ENCODE results near the gene SPSB1. TPM values are rescaled to one million over a fixed set of nuclear protein-coding genes. Genes with fewer than 3 reads are reported as not detected.
A peak's percentile ranks its signal among the peaks of the same experiment; 100 is the strongest.

Gene SPSB1
- total RNA-seq, 3 donors from 2014 or later (not counting 1 experiment from before 2014, with no cell fraction given) = 0.82 to 3.0 (median 1.5) TPM

GRCh38 chr1:9314711-9315379 is 22.2 kb downstream of the SPSB1 start:
- no peak overlapping the region for H3K4me3 Mint-ChIP-seq
- no peaks in the 10 kb centered on the region for H3K36me3 ChIP-seq (ENCODE audit: control insufficient read depth, insufficient read depth, low read length)
- H3K4me1 ChIP-seq (ENCODE audit: control insufficient read depth, insufficient read depth, low read length) = peaks cover 5% of the 10 kb centered on the region
- no peaks in the 10 kb centered on the region for H3K9me3 Mint-ChIP-seq
- peaks cover 0 to 5% of the 10 kb centered on the region in 2 donors for H3K4me1 Mint-ChIP-seq
- no peaks in the 10 kb centered on the region for H3K9me3 ChIP-seq (ENCODE audit: control insufficient read depth, insufficient read depth, low read length)
- intact Hi-C loops (cut with micrococcal nuclease) = no loop called here
- no peak for TF ChIP-seq CTCF (IDR thresholded peaks at IDR 0.05)
- ATAC-seq (no peak), DNase-seq (no peak)
- H3K27ac Mint-ChIP-seq = no peak overlapping the region
- H3K36me3 Mint-ChIP-seq = no peaks in the 10 kb centered on the region
- H3K27me3 ChIP-seq (ENCODE audit: control insufficient read depth, insufficient read depth, low read length) = no peaks in the 10 kb centered on the region
- 82% methylated on average over 11 of the region's 11 CpGs for WGBS (ENCODE audit: insufficient coverage)
- no peak overlapping the region for H3K27ac ChIP-seq (ENCODE audit: low read length)
- no peak overlapping the region for H3K4me3 ChIP-seq (ENCODE audit: low read length)
- H3K27me3 Mint-ChIP-seq (ENCODE audit: low read depth in 2 of 2) = no peaks in the 10 kb centered on the region

GRCh38 chr1:9315411-9316079 is 22.9 kb downstream of the SPSB1 start:
- ATAC-seq = no peak

GRCh38 chr1:9316080-9316444 is 23.4 kb downstream of the SPSB1 start:
- intact Hi-C loops (cut with micrococcal nuclease) = no loop called here
- Mint-ChIP-seq H3K4me1 (peaks cover 0 to 5% of the 10 kb centered on the region in 2 donors), H3K36me3 (no peaks in the 10 kb centered on the region), H3K9me3 (no peaks in the 10 kb centered on the region), H3K27me3 (ENCODE audit: low read depth in 2 of 2) (no peaks in the 10 kb centered on the region), H3K4me3 (no peak overlapping the region), H3K27ac (no peak overlapping the region)
- DNase-seq = no peak
- Histone ChIP-seq H3K4me3 (ENCODE audit: low read length) (no peak overlapping the region), H3K27ac (ENCODE audit: low read length) (no peak overlapping the region), H3K4me1 (ENCODE audit: control insufficient read depth, insufficient read depth, low read length) (peaks cover 5% of the 10 kb centered on the region), H3K9me3 (ENCODE audit: control insufficient read depth, insufficient read depth, low read length) (no peaks in the 10 kb centered on the region), H3K27me3 (ENCODE audit: control insufficient read depth, insufficient read depth, low read length) (no peaks in the 10 kb centered on the region), H3K36me3 (ENCODE audit: control insufficient read depth, insufficient read depth, low read length) (no peaks in the 10 kb centered on the region)
- no peak for ATAC-seq
- TF ChIP-seq CTCF (IDR thresholded peaks at IDR 0.05) = no peak
- 61% methylated on average over 7 of the region's 7 CpGs for WGBS (ENCODE audit: insufficient coverage)

More at GRCh38 chr1:9315411-9316079, 22.9 kb downstream of the SPSB1 start:
- Histone ChIP-seq H3K36me3 (ENCODE audit: control insufficient read depth, insufficient read depth, low read length) (no peaks in the 10 kb centered on the region), H3K27me3 (ENCODE audit: control insufficient read depth, insufficient read depth, low read length) (no peaks in the 10 kb centered on the region), H3K4me3 (ENCODE audit: low read length) (no peak overlapping the region), H3K4me1 (ENCODE audit: control insufficient read depth, insufficient read depth, low read length) (peaks cover 5% of the 10 kb centered on the region), H3K9me3 (ENCODE audit: control insufficient read depth, insufficient read depth, low read length) (no peaks in the 10 kb centered on the region), H3K27ac (ENCODE audit: low read length) (no peak overlapping the region)
- peak in 1 of 2 donors; percentile 23 for DNase-seq
- Mint-ChIP-seq H3K27ac (no peak overlapping the region), H3K4me3 (no peak overlapping the region), H3K9me3 (no peaks in the 10 kb centered on the region), H3K4me1 (peaks cover 0 to 5% of the 10 kb centered on the region in 2 donors), H3K27me3 (ENCODE audit: low read depth in 2 of 2) (no peaks in the 10 kb centered on the region), H3K36me3 (no peaks in the 10 kb centered on the region)
- WGBS (ENCODE audit: insufficient coverage) = 45% methylated on average over 19 of the region's 20 CpGs
- intact Hi-C loops (cut with micrococcal nuclease) = no loop called here
- no peak for TF ChIP-seq CTCF (IDR thresholded peaks at IDR 0.05)

Data from natural killer cell (primary cell).